ENCODE data around the gene TUG1.

DNA sequence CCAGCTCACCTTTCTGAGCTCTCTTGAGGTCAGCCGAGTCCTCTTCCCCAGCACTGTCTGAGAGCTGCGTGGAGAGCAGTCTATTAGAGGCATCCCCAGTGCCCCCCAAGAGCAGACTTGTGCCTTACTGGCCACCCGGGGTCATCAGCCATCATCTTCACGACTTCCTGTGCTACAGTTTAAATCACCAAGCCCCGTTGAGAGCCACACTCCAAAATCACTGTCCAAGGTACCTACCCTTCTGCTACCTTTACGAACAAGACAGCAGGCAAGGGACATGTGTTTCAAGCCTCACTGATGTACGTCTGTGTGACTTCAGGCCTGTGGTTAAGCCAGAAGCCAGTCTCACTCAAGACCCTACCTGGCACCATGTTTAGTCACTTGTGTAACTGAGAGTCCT lies 35.6 kb upstream of the TUG1 start:
- TF ChIP-seq, protein P1, sequence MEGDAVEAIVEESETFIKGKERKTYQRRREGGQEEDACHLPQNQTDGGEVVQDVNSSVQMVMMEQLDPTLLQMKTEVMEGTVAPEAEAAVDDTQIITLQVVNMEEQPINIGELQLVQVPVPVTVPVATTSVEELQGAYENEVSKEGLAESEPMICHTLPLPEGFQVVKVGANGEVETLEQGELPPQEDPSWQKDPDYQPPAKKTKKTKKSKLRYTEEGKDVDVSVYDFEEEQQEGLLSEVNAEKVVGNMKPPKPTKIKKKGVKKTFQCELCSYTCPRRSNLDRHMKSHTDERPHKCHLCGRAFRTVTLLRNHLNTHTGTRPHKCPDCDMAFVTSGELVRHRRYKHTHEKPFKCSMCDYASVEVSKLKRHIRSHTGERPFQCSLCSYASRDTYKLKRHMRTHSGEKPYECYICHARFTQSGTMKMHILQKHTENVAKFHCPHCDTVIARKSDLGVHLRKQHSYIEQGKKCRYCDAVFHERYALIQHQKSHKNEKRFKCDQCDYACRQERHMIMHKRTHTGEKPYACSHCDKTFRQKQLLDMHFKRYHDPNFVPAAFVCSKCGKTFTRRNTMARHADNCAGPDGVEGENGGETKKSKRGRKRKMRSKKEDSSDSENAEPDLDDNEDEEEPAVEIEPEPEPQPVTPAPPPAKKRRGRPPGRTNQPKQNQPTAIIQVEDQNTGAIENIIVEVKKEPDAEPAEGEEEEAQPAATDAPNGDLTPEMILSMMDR (IDR thresholded peaks at IDR 0.05) = no peak
- TF ChIP-seq TCF12 (IDR thresholded peaks at IDR 0.05) (no peak), POLR2AphosphoS5 (IDR thresholded peaks at IDR 0.05; ENCODE audit: low read depth, low read length) (no peak), FOXM1 (IDR thresholded peaks at IDR 0.05; ENCODE audit: low read depth) (no peak), RXRA (IDR thresholded peaks at IDR 0.05; ENCODE audit: borderline replicate concordance, low read depth) (no peak), RAD21 (IDR thresholded peaks at IDR 0.05; ENCODE audit: low read length) (no peak), EZH2phosphoT487 (IDR thresholded peaks at IDR 0.05; ENCODE audit: borderline replicate concordance, low read depth) (no peak)
- TF ChIP-seq, protein P2, sequence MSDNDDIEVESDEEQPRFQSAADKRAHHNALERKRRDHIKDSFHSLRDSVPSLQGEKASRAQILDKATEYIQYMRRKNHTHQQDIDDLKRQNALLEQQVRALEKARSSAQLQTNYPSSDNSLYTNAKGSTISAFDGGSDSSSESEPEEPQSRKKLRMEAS (IDR thresholded peaks at IDR 0.05; ENCODE audit: low read depth) = no peak
